ENCODE data around the gene NCCRP1.

NCCRP1 gene

DNA sequence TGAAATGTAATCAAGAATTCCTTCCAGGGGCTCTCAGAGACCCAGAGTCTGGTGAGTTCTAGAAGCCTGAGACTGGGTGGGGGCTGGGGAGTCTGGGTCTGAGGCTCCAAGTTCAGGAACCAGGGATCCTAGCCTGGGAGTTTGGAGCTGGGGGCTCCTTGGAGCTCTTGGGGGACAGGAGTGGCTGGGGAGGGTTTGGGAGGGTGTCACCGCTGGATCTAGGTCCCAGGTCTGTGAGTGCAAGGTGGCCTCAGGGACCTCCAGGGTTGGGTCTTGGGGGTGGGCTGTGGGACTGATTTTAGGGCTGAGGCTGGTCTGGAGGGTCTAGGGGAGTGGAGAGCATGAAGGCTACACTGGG is 6.2 kb downstream of the NCCRP1 start:
- TF ChIP-seq, protein P1, sequence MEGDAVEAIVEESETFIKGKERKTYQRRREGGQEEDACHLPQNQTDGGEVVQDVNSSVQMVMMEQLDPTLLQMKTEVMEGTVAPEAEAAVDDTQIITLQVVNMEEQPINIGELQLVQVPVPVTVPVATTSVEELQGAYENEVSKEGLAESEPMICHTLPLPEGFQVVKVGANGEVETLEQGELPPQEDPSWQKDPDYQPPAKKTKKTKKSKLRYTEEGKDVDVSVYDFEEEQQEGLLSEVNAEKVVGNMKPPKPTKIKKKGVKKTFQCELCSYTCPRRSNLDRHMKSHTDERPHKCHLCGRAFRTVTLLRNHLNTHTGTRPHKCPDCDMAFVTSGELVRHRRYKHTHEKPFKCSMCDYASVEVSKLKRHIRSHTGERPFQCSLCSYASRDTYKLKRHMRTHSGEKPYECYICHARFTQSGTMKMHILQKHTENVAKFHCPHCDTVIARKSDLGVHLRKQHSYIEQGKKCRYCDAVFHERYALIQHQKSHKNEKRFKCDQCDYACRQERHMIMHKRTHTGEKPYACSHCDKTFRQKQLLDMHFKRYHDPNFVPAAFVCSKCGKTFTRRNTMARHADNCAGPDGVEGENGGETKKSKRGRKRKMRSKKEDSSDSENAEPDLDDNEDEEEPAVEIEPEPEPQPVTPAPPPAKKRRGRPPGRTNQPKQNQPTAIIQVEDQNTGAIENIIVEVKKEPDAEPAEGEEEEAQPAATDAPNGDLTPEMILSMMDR (conservative IDR thresholded peaks at IDR 0.05; ENCODE audit: low read depth) = no peak

GRCh38 chr19:39203372-39204341 is 6.9 kb downstream of the NCCRP1 start, which contains the start of gene SYCN:
Gene SYCN (minus strand): TSS chr19:39204263. CDS start chr19:39204254, 9 bp downstream.
- no peak within 1 kb of the TSS for H3K27ac ChIP-seq
- TF ChIP-seq, protein P1 (conservative IDR thresholded peaks at IDR 0.05; ENCODE audit: low read depth) = no peak
- ChIA-PET CTCF (interaction anchor here (0.6 kb wide), 1 partner anchor 12 kb away, joined by 3 read pairs; no protein-coding TSS in a partner anchor), POLR2A (ENCODE audit: low non-redundant PET) (no interaction called here)
- DNase-seq (ENCODE audit: low spot score) = no peak

More for the DNA sequence above, 6.2 kb downstream of the NCCRP1 start:
- POLR2A ChIA-PET (ENCODE audit: low non-redundant PET) = no interaction called here
- DNase-seq (ENCODE audit: low spot score) = no peak
- no peak overlapping the region for H3K27ac ChIP-seq
- CTCF ChIA-PET = no interaction called here

DNA sequence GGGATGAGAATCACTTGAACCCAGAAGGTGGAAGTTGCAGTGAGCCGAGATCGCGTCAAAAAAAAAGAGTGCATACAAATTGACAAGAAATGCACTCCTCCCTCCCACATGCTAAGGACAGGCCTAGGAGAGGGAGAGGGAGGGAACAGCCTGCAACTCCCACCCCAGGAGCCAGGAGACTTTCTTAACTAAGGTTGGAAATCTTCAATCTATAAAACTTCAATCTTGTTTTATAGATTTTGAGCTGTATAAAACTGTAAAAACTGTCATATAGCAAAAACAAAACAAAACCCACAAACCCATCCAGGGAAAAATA is 8.6 kb downstream of the NCCRP1 start:
- no peak for DNase-seq (ENCODE audit: low spot score)
- TF ChIP-seq, protein P1 (conservative IDR thresholded peaks at IDR 0.05; ENCODE audit: low read depth) = no peak
- ChIA-PET POLR2A (ENCODE audit: low non-redundant PET) (no interaction called here), CTCF (interaction anchor here (0.5 kb wide), 1 partner anchor 440 kb away, joined by 6 read pairs; no protein-coding TSS in a partner anchor)
- no peak overlapping the region for H3K27ac ChIP-seq

GRCh38 chr19:39206122-39206521 is 9.4 kb downstream of the NCCRP1 start:
- CTCF ChIA-PET = interaction anchor here (0.5 kb wide), 1 partner anchor 440 kb away, joined by 6 read pairs; no protein-coding TSS in a partner anchor
- TF ChIP-seq, protein P1 (conservative IDR thresholded peaks at IDR 0.05; ENCODE audit: low read depth) = no peak
- no peak overlapping the region for H3K27ac ChIP-seq
- no peak for DNase-seq (ENCODE audit: low spot score)
- POLR2A ChIA-PET (ENCODE audit: low non-redundant PET) = no interaction called here

- DNase-seq (ENCODE audit: low spot score) = no peak
- POLR2A ChIA-PET (ENCODE audit: low non-redundant PET) = no interaction called here
- CTCF ChIA-PET = interaction anchor here (1.6 kb wide), 1 partner anchor 9 kb away, joined by 4 read pairs; no protein-coding TSS in a partner anchor
- no peak overlapping the region for H3K27ac ChIP-seq
- TF ChIP-seq, protein P1 (conservative IDR thresholded peaks at IDR 0.05; ENCODE audit: low read depth) = no peak
Measured at GRCh38 chr19:39207293-39207836, 10.6 kb downstream of the NCCRP1 start.

GRCh38 chr19:39208175-39208795 is 11.5 kb downstream of the NCCRP1 start:
- TF ChIP-seq, protein P1 (conservative IDR thresholded peaks at IDR 0.05; ENCODE audit: low read depth) = no peak
- DNase-seq (ENCODE audit: low spot score) = no peak
- ChIA-PET POLR2A (ENCODE audit: low non-redundant PET) (no interaction called here), CTCF (interaction anchor here (1.6 kb wide), 1 partner anchor 10 kb away, joined by 4 read pairs; no protein-coding TSS in a partner anchor)
- no peak overlapping the region for H3K27ac ChIP-seq

Measured in RWPE1 (cell line).